GM19328 (cell line): ENCODE measurements around the gene PTH1R.
"Not testable (repeated sequence)": the region's sequence is repeated elsewhere in the genome, so short reads cannot be mapped to it uniquely, and the experiment has no call there.

Source experiments
- ATAC-seq: cut with Tn5 transposase; IDR thresholded peaks from one replicate; pipeline ENCODE4 v1.9.1; 2021; ENCODE audit warnings: mild to moderate bottlenecking, moderate library complexity; ENCODE audit not compliant: unreplicated experiment

Gene PTH1R

DNA sequence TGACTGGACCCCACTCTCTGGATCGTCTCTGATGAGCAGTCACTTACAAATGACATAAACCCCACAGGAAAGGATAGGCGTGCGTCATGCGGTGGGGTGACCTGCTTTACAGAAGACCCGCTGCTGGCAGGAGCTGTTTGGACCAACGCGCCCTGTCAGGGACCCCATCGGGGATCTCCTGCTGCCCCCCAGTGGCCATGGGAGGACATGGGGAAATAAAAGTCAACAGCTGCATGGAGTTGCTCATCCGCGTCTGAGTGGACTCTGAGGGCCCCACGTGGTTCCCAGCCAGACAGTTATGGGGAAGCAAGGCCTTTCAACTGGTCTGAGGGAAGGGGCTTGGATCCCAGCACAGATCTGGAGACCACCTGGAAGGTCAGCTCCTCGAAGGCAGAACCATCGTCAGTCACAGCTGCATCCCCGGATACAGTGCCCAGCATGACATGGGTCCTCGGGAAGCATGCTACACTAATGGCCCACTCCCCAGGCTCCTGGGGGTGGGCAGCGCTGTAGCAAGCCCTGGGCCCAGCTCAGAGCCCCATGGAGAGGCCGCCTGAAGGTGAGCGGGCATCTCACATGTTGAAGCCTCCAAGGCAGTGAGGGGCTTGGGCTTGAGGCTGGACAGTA, 32.1 kb downstream of the PTH1R start:
- no peak for ATAC-seq

DNA sequence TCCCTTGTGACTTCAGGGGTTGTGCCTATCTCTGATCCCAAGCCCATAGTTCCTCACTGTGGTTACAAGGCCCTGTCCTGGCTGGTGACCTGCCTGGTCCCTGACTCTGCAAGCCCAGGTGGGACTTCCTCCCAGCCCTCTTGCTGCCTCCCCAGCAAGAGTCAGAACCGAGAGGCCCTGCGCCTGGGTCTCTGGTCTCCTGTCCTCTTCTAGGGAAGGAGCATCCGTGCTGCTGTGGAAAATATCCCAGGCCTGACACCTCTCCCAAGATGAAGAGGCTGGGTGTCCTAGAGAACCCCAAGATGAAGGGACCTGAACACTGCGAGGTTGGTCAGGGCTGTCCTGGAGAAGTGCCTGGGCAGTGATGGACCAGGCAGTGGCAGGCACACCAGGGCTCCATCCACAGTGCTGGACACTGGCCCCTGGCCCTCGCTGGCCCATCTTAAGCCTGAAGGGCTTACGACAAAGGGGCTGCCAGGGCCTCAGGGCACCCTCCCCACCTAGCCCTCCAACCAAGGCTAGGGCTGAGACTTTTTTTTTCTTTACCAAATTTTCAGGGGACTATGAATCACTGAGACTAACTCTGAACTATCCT, 32.7 kb downstream of the PTH1R start:
- no peak for ATAC-seq

DNA sequence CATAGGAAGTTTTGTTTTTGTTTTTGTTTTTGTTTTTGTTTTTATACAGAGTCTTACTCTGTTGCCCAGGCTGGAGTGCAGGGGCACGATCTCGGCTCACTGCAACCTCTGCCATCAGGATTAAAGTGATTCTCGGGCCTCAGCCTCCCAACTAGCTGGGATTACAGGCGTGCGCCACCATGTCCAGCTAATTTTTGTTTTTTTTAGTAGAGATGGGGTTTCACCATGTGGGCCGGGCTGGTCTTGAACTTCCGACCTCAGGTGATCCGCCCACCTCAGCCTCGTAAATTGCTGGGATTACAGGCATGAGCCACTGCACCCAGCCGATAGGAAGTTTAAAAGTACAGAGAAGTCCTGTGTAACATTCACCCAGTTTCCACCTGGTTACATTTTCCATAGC, 33.4 kb downstream of the PTH1R start:
- not testable (repeated sequence) for ATAC-seq

DNA sequence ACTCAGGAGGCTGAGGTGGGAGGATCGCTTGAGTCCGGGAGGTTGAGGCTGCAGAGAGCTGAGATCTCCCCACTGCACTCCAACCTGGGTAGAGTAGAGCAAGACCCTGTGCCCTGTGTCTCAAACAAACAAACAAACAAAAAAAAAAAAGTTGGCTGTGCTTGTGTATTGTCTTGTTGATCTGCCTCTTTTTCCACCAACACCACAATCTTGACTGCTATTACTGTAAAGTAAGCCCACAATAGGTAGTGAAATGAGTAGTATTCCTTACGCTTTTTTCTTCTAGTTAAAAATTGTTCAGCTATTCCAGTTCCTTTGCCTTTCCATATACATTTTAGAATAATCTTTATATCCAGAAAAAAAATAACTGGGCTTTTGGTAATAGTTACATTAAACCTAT, 35.5 kb downstream of the PTH1R start:
- no peak for ATAC-seq

DNA sequence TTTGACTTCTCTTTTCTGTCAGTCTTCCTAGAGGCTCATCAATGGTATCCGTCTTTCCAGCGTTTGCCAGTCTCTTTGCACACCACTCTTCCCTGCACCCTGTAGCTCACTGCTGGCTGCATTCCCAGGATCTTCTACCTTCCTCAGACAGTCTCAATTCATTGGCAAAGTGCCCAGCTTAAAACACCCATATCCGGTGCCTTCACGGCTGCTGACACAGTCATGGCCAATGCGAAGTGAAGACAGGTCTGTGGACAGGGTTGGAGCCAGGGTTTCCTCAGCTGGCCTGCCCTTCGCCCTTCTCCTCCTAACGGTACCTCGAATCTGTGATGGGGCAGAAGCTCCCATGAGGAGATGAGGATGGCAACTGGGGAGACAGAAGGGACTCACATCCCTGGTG, 36.1 kb downstream of the PTH1R start:
- no peak for ATAC-seq

DNA sequence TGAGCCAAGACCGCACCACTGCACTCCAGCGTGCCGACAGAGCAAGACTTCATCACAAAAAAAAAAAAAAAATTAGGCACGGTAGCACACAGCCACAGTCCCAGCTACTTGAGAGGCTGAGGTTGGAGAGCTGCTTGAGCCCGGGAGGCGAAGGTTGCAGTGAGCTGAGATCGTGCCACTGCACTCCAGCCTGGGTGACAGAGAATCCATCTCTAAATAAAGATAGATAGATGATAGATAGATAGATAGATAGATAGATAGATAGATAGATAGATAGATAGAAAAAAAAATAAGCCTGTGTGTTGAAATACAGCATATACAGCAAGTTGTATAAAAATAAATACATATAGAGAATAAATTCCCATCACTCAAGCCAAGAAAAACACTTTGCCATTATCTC, 37.3 kb downstream of the PTH1R start:
- no peak for ATAC-seq

DNA sequence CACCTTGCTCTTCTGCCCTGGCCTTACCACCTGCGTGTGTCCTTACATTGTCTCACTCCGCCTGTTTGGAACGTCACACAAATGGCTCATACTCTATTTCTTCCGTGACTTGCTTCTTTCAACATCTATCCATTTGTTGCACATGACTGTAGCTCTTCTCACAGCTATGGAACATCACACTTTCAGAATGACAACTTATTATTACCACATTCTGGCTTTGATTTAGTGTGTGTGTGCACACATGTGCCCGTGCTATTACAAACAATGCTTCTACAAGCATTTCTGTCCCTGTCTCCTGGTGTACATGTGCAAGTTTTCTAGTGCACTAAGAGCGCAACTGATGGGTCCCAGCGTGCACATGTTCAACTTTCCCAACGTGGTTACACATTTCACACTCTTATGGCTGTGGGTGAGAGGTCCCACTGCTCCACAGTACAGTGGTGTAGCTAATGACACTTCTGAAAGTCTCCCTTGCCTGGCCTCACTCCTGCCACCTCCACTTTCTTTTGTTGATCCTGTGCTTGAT, 37.8 kb downstream of the PTH1R start:
- ATAC-seq = no peak

DNA sequence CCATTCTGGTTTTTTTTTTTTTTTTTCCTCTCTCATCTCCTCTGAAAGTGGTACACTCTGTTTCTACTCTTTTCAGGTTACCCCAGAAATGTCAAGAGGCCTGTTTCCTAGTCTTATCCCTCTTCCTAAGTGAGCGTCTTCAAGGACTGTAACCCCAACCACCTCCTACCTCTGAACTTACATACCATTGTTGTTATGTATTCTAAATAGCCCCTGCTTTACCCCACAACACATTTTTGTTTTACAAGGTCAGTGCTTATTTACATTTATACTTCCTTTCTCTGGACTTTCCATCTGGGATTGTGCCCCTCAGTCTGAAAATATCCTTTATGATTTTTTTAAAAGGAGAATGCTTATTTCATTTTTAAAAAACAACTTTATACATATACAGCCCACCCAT, 38.8 kb downstream of the PTH1R start:
- no peak for ATAC-seq

DNA sequence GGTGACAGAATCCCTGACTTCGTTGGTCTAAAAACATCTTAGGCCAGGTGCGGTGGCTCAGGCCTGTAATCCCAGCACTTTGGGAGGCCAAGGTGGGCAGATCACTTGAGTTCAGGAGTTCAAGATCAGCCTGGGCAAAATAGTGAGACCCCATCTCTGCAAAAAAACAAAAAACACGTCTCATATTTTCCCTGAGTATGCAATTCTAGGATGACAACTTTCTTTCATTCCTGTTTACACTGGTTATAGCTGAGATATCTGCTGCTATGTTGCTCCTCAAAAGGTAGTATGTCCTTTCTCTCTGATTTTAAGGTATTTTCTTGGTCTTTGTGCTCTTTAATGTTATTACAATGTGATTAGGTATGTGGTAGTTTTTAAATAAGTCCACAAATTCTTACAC, 39.3 kb downstream of the PTH1R start:
- no peak for ATAC-seq

DNA sequence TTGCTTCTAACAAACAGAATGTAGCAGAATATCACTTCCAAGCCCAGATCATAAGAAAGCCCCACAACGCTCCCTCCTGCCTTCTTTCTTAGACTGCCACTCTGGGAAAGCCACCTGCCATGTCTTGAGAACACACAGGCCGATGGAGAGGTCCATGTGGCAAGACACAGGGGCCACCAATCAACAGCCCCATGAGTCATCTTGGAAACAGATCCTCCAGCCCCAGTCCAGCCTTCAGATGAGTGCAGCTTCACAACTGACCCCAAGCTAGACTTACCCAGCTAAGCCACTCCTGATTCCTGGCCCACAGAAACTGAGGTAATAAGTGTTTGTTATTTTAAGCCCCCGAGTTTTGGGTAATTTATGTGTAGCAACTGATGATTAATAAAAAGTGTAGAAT, 39.7 kb downstream of the PTH1R start:
- ATAC-seq = no peak

DNA sequence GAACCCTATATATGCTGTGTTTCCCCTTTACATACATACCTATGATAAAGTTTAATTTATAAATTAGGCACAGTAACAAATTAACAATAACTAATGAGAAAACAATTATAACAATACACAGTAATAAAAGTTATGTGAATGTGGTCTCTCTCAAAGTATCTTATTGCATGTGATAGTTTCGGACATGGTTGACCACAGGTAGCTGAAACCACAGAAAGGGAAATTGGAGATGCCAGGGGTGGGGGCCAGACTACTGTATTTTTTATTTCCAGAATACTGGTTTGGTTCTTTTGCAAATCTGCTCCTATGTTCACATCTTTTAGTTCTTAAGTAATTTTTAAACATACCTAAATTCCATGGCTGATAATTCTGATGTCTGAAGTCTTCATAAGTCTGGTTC, 40.7 kb downstream of the PTH1R start:
- no peak for ATAC-seq

DNA sequence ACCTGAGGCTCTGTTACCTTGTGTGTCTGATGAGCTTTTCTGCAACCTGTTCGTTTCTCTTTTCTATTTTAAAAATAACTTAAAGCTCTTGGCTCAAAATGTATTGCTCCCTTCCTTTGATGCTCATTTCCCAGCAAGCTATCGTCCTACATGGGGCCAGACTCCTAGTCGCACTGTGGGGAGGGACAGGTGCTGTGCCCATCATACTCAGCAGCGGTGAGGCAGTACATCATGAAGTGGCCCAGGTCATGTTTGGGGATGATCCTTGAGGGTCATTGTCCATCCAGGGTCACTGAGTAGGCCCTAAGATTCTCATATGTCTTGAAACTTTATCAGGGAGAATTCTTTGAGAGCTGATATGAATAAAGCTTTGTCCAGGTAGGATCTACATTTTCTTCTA, 41.1 kb downstream of the PTH1R start:
- ATAC-seq = no peak

DNA sequence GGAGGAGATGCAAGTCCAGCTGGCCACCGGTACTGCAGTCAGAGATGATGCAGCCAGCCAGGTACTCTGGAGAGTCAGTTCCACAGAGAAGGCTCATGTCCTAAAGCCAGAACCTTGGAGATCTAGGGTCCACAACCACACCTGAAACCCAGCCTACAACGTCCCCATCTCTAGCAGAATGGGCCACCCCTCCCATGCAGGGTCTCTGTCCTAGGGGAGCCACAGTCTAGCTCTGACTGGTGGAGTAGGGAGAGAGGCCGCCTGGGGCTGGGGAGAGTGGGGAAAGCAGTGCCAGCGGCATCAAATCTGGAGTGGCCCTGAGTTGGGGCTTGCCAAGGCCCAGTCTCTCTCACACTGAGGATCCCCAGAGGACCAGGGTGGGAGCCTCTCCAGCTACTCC, 43.5 kb downstream of the PTH1R start:
- ATAC-seq = no peak

DNA sequence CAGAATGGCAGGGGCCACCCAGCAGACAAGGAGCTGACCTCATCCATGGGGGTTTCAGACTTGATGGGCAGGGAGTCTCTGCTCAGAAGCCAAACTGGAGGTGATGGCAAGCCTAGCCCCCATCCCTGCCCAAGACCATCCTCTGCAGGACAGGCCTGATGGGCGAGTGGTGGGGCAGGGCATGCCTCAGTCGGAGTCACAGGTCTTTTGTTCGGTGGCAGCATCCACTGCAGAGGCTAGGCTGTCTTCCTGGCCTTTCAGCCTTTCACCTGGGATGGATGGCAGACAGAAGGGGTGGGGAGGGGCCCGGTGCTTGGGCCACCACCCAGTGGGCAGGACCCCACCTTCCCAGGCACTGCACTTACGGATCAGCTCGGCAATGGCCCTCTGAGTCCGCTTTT, 44.4 kb downstream of the PTH1R start:
- no peak for ATAC-seq

DNA sequence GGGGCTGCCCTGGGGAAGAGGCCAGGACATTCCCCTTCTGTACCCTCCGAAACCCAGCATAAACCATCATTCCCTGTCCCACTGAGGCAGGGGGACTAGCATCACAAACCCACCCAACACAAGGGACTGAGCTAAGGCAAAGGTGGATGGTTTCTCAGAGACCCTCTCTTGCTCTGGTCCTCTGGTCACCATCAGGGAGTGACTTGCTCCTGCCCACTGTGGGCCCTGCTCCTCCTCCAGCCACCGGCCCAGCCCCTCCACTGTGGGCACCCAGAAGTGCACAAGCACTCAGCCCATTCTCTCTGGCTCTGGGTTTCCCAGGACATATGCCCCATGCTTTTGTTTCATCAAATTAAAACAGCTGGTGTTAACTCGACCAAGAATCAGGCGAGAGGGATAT, 44.9 kb downstream of the PTH1R start:
- ATAC-seq = no peak

DNA sequence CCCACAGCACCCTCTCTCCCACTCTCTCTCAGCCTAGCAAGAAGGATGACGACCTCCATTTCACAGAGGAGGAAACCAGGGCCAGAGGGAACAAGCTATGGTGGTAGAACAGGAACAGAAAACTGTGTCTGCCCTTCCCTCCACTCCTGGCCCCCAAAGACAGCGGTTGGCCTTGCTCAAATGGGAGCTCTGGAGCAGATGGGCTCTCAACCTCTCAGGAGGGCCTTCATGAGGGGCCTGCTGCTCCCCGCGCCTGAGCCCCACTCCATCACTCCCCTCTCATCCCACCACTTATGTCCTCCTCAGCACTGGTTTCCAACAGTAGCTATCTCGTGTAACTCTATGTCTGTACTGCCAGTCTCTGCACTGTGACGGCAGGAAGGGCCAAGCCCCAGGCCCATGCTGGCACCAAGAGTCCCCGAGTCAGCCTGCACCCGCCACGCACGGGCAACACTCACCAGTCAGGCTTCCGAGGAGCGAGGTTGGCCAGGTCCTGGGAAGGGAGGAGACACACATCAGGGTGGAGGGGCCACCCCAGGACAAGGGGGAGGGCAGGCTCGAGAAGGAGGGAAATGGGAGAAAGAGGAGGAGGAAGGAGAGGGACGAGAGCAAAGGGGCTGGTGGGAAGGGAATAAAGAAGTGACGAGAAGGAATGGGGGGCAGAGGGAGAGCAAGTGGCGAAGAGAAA, 45.5 kb downstream of the PTH1R start:
- no peak for ATAC-seq

DNA sequence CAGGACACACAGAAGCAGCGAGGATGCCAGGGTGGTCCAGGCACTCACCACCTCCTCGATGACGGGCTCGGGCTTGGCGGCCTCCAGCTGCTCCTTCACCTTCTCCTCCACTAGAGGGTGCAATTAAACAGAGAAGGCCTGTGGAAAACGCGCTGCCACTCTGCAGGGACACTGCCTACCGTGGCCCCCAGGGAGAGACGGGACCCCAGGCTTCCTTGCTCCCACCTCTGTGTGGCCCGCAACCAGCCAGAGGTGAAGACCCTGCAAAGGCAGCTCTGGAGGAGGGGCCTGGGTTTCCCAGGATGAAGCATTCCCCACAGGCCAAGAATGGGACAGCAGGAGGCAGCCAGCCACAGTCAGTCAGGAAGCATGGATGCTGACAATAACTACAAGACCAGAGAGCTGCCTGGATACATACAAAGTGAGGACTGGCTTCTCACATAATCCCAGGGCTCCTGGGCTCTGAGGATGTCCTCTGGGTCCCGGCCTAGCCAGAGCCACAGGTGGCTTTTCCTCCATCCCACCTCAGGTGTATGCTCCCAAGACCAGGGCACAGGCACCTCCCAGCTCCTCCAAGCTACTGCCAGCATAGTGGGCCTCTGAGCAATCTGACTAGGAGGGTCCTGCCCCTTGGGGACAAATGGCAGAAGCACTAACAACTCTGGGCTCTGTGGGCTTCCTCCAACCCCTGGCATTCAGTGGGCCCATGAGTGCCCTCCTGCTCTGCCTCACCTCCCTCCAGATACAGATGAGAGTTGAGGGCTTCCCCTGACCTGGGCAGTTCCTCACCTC, 46.2 kb downstream of the PTH1R start:
- ATAC-seq = no peak

DNA sequence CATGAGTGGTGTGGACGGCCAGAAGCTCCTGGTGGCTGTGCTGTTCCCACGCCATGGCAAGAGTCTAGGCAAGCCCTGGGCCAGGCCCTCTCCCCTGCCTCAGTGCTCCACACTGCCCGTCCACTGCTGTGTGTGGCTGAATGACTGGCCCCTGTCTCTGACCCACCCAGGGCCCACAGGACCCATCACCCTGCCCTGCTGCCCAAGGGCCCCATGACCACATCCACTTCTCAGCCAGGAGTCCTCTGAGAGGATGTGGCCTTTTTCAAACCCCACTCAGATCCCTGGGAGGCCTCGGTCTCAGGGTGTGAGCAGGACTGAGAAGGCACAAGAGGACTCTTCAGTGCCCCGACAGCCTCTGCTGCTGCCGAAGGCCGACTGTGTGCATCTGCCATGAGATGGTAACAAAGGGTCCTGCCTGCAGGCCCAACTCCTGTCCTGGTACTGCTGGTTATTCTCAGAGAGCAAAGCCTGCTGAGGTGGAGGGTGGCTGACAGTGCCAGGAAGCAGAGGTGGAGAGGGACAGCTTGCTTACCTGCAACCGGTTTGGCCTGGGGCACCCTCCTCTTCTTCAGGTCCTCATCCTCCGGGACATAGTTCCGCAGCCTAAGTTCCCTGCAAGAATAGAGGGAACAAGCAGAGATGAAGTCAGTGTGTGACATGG, 47.5 kb downstream of the PTH1R start:
- ATAC-seq = no peak

DNA sequence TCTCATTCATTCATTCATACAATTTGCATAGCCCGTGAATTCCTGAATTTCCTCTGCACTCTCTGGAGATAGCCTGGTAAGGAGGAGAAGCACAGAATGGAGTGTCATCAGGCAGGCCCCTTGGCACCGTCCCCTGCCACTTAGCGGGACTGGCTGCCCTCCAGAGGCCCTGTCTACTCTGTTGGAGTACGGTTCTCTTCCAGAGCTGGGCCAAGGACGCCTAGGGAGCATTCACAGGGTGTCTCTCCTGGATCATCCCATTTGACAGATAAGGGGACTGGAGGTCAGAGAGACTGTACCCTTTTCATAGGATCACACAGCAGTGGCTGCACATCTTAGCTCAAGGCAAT, 48.0 kb downstream of the PTH1R start:
- no peak for ATAC-seq

DNA sequence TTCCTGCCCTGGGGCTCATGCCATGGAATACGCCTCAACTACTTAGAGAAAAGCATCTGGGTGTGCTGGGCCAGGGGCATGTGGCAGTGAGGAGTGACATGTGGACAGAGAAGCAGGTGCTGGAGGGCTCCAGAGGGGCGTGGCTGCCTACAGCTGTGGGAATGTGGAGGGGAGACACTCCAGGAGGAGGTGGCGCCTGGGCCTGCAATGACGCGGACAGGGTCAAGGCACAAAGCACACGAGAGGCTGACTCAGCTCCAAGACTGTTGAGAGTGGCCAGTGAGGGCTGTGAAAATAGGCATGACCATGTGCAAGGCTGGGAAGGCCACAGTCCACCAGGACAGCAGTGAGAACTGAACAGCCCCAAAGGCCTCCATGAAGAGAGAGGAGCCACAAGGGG, 48.5 kb downstream of the PTH1R start:
- no peak for ATAC-seq

DNA sequence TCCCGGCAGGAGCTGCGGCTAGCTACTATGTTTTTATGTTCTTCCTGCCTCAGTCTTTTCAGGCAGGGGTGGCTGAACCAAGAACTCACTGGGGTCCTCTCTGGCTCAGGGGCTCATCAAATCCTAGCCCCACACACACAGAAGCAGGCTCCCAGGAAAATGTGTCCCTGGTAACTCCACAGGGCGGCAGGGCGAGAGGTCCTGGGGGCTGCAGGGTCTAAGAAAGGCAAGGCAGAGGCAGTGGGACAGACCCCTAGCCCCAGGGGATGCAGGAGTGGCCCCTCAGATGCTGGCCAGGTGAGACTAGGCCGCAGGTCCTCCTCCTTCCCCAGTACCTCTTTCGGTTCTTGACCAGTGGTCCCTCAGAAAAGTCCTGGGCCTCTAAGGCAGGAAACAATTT, 48.9 kb downstream of the PTH1R start:
- ATAC-seq = no peak
